Measurements from ENCODE around the gene FXYD5.

DNA sequence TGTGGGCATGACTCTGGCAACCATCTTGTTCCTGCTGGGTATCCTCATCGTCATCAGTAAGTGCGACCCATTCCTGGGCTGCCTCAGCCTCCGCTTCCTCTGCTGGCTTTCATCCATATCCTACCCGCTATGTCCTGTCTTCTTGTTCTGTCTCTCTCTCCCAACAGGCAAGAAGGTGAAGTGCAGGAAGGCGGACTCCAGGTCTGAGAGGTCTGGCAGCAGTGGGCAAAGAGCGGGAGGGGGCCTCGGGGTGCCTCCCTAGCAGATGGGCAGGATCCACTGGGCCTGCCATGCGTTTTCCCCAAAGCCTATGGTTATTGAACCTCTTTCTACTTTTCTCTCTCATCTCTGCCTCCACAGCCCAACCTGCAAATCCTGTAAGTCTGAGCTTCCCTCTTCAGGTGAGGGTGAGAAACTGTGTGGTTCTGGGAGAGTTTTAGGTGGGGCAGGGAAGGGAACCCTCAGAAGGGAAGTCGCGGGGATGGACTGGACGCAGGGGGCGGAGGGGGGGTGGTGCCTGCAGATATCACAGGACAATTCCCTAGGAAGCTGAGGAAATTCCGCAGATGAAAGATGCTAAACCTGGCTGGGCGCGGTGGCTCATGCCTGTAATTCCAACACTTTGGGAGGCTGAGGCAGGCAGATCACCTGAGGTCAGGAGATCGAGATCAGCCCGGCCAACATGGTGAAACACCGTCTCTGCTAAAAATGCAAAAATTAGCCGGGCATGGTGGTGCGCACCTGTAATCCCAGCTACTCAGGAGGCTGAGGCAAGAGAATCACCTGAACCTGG lies 3.1 kb upstream of the FXYD5 start:
- TF ChIP-seq FOXM1 (IDR thresholded peaks at IDR 0.05; ENCODE audit: borderline replicate concordance) (no peak), SP1 (IDR thresholded peaks at IDR 0.05) (no peak), FOXA1 (IDR thresholded peaks at IDR 0.05) (no peak), BHLHE40 (IDR thresholded peaks at IDR 0.05; ENCODE audit: borderline replicate concordance) (no peak), CTBP1 (IDR thresholded peaks at IDR 0.05; ENCODE audit: borderline replicate concordance) (no peak), L3MBTL2 (conservative IDR thresholded peaks at IDR 0.05) (no peak), FOXK2 (IDR thresholded peaks at IDR 0.05) (no peak)
- TF ChIP-seq, protein P1, sequence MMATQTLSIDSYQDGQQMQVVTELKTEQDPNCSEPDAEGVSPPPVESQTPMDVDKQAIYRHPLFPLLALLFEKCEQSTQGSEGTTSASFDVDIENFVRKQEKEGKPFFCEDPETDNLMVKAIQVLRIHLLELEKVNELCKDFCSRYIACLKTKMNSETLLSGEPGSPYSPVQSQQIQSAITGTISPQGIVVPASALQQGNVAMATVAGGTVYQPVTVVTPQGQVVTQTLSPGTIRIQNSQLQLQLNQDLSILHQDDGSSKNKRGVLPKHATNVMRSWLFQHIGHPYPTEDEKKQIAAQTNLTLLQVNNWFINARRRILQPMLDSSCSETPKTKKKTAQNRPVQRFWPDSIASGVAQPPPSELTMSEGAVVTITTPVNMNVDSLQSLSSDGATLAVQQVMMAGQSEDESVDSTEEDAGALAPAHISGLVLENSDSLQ (IDR thresholded peaks at IDR 0.05) = no peak

Measured in HEK293T (cell line).